Middle frontal gyrus (tissue), 1 donor: ENCODE data around the gene SGCE.

Source experiments
- DNase-seq: peaks from one replicate; pipeline ENCODE4 v3.0.0-alpha.2; 2015; ENCODE audit warnings: low spot score; ENCODE audit errors: extremely low spot score

SGCE gene

GRCh38 chr7:94630855-94631254 lies 25.1 kb downstream of the SGCE start:
- no peak for DNase-seq

GRCh38 chr7:94623820-94624219 lies 32.1 kb downstream of the SGCE start:
- no peak for DNase-seq

- no peak for DNase-seq
These were observed 34.8 kb downstream of the SGCE start for GRCh38 chr7:94621120-94621519.

GRCh38 chr7:94620703-94621118 lies 35.2 kb downstream of the SGCE start:
- no peak for DNase-seq

- DNase-seq, result no peak
These were observed 37.8 kb downstream of the SGCE start for GRCh38 chr7:94618126-94618525.

- DNase-seq, result no peak
These were observed 39.1 kb downstream of the SGCE start for GRCh38 chr7:94616855-94617254.

GRCh38 chr7:94615666-94616065 lies 40.3 kb downstream of the SGCE start:
- DNase-seq, result no peak

GRCh38 chr7:94612661-94613060 lies 43.3 kb downstream of the SGCE start:
- DNase-seq, result no peak

- no peak for DNase-seq
These were observed 43.7 kb downstream of the SGCE start for GRCh38 chr7:94612253-94612652.

GRCh38 chr7:94609561-94609960 lies 46.4 kb downstream of the SGCE start:
- no peak for DNase-seq

GRCh38 chr7:94605031-94605430 lies 50.9 kb downstream of the SGCE start:
- DNase-seq, result no peak

- DNase-seq, result no peak
These were observed 53.8 kb downstream of the SGCE start for GRCh38 chr7:94602181-94602580.

GRCh38 chr7:94600267-94600666 lies 55.7 kb downstream of the SGCE start:
- no peak for DNase-seq

GRCh38 chr7:94595717-94596116 lies 60.2 kb downstream of the SGCE start:
- no peak for DNase-seq

GRCh38 chr7:94594882-94595281 lies 61.1 kb downstream of the SGCE start:
- DNase-seq, result no peak

- no peak for DNase-seq
These were observed 64.8 kb downstream of the SGCE start for GRCh38 chr7:94591176-94591575.

GRCh38 chr7:94590526-94591162 lies 65.3 kb downstream of the SGCE start:
- DNase-seq, result no peak

GRCh38 chr7:94588075-94588474 lies 67.9 kb downstream of the SGCE start:
- no peak for DNase-seq

GRCh38 chr7:94584113-94584512 lies 71.8 kb downstream of the SGCE start:
- no peak for DNase-seq

GRCh38 chr7:94580601-94581000 lies 75.3 kb downstream of the SGCE start:
- DNase-seq, result no peak

- DNase-seq, result no peak
These were observed 76.5 kb downstream of the SGCE start for GRCh38 chr7:94579470-94579869.

- no peak for DNase-seq
These were observed 77.3 kb downstream of the SGCE start for GRCh38 chr7:94578614-94579013.

GRCh38 chr7:94577357-94577756 lies 78.6 kb downstream of the SGCE start:
- DNase-seq, result no peak

- DNase-seq, result no peak
These were observed 79.6 kb downstream of the SGCE start for GRCh38 chr7:94576316-94576715.
